Coronary artery (tissue), 2 donors: ENCODE data around the gene CCR8.
"Not testable (repeated sequence)": the region's sequence is repeated elsewhere in the genome, so short reads cannot be mapped to it uniquely, and the experiment has no call there.

ENCODE experiments used
- DNase-seq: peaks from one replicate; pipeline ENCODE4 v3.0.0-alpha.2; 2017; ENCODE audit warnings: low spot score
- H3K27ac ChIP-seq, 2 donors: fragments of 200-600 bp; sonication (generic); one replicate each; pipeline ENCODE4 v1.5.1; 2016 to 2019
- H3K4me3 ChIP-seq: fragments of 200-600 bp; sonication (generic); 2 replicates; pipeline ENCODE4 v1.5.1; 2016; ENCODE audit warnings: mild to moderate bottlenecking, moderate library complexity
- TF ChIP-seq, protein P1 (sequence below): fragments of 200-600 bp; sonication (generic); IDR thresholded peaks from one replicate; pipeline ENCODE4 v1.5.1; 2019; ENCODE audit warnings: antibody characterized with exemption

Gene CCR8

DNA sequence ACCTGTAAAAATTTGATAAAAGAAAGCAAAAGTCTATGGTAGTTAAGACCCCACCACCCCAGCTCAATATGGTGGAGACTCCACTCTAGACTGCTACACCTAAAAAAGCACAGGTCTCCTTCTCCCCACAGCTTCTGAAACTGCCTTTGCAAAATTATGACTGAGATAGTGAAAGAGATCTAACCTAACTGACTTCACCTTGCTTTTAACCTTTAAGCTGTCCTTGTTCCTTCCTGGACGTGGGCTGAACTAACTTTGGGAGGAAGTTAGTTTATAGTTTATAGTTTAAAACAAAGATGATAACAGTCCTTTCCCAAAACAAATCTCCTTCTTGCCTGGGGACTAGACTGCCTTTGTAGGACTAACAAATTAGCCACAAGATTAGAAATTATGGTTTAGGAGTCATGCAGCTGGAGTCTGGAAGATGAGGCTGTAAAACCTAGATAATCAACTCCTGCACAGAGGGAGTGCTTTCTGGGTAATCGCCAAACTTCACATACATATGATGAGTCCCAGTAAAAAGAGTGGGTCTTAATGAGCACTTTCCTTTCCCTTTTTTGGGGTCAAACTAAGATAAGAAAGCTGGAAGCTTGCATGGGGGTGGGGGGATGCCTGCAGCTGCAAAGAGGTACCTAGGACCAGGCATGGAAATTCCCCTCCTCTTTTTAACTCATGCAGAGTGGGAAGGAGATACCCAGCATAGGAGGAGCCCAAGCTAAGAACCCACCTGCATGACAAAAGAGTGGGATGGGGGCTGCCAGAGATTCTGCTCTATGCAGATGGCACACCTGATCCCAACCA is 17.5 kb downstream of the CCR8 start:
- H3K4me3 ChIP-seq = no peak overlapping the region
- no peak overlapping the region for H3K27ac ChIP-seq
- DNase-seq = no peak
- TF ChIP-seq, protein P1, sequence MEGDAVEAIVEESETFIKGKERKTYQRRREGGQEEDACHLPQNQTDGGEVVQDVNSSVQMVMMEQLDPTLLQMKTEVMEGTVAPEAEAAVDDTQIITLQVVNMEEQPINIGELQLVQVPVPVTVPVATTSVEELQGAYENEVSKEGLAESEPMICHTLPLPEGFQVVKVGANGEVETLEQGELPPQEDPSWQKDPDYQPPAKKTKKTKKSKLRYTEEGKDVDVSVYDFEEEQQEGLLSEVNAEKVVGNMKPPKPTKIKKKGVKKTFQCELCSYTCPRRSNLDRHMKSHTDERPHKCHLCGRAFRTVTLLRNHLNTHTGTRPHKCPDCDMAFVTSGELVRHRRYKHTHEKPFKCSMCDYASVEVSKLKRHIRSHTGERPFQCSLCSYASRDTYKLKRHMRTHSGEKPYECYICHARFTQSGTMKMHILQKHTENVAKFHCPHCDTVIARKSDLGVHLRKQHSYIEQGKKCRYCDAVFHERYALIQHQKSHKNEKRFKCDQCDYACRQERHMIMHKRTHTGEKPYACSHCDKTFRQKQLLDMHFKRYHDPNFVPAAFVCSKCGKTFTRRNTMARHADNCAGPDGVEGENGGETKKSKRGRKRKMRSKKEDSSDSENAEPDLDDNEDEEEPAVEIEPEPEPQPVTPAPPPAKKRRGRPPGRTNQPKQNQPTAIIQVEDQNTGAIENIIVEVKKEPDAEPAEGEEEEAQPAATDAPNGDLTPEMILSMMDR = no peak

GRCh38 chr3:39347586-39347876 is 18.0 kb downstream of the CCR8 start:
- TF ChIP-seq, protein P1 = no peak
- DNase-seq = no peak
- Histone ChIP-seq H3K4me3 (no peak overlapping the region), H3K27ac (no peak overlapping the region)

DNA sequence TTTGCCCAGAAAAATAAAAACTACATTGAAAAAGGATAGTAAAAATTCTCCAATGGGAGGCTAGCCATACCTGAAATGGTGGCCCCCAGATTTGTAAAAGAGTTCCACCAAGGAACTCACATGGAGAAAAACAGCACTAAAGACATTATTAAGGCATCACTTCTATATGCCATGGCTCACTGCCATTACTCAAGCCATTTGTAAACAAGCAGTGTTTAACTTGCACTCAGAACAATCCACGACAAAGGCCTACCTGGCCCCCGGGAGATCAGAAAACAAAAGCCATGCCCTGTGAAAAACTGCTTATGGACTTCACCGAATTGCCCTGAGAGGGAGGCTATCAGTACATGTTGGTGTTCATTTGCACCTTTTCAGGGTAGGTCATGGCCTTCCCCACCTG is 19.6 kb downstream of the CCR8 start:
- DNase-seq = no peak
- H3K4me3 ChIP-seq = no peak overlapping the region
- no peak overlapping the region for H3K27ac ChIP-seq
- TF ChIP-seq, protein P1 = no peak

GRCh38 chr3:39350714-39351113 is 21.2 kb downstream of the CCR8 start:
- Histone ChIP-seq H3K27ac (no peak overlapping the region), H3K4me3 (no peak overlapping the region)
- DNase-seq = no peak
- TF ChIP-seq, protein P1 = no peak

DNA sequence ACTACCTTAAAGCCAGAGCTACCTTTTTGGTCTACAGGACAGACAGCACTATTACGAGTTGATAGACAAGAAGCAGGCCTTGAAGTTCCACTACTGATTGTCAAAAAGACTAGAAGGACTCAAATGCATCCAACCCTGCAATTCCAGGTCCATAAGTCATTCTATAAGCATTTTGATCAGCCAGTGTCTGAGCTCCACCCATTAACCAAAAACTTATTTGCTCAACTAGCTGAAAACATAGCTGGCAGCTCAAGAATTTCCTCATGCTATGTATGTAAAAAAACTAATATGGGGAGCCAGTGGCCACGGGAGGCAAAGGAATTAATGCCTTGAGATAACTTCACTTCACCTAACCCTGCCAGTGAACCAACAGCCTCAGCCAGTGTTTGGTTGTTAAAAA is 21.6 kb downstream of the CCR8 start:
- not testable (repeated sequence) for H3K27ac ChIP-seq

DNA sequence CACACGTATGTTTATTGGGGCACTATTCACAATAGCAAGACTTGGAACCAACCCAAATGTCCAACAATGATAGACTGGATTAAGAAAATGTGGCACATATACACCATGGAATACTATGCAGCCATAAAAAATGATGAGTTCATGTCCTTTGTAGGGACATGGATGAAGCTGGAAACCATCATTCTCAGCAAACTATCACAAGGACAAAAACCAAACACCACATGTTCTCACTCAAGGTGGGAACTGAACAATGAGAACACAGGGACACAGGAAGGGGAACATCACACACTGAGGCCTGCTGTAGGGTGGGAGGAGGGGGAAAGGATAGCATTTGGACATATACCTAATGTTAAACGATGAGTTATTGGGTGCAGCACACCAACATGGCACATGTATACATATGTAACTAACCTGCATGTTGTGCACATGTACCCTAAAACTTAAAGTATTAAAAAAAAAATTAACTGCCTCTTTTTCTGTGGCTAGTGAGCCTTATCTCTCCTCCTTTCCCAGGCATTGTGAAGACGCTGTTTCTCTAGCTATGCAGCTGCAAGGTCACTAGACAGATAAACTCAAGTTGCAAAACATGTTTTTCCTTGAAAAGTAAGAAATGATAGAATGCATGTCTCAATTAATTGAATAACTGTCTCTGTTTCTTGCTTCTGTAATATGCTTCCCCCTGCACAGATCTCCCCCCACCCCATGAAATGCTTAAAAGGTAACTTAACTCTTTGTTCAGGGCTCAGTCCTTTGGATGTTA is 23.8 kb downstream of the CCR8 start:
- not testable (repeated sequence) for DNase-seq, H3K4me3 ChIP-seq, H3K27ac ChIP-seq

More for the DNA sequence above, 21.6 kb downstream of the CCR8 start:
- not testable (repeated sequence) for H3K4me3 ChIP-seq, DNase-seq

GRCh38 chr3:39358333-39358732 is 28.8 kb downstream of the CCR8 start:
- DNase-seq = no peak
- TF ChIP-seq, protein P1 = no peak
- H3K4me3 ChIP-seq = no peak overlapping the region
- no peak overlapping the region for H3K27ac ChIP-seq
